Measurements from ENCODE around the gene SAC3D1.

GRCh38 chr11:65003282-65003681, 37.7 kb upstream of the SAC3D1 start:
- no peak for TF ChIP-seq CTCF (IDR thresholded peaks at IDR 0.05)
- TF ChIP-seq POLR2AphosphoS5 (IDR thresholded peaks at IDR 0.05), result no peak

Measured in prostate gland (tissue), 2 donors.